ENCODE results near the gene MEIG1.

DNA sequence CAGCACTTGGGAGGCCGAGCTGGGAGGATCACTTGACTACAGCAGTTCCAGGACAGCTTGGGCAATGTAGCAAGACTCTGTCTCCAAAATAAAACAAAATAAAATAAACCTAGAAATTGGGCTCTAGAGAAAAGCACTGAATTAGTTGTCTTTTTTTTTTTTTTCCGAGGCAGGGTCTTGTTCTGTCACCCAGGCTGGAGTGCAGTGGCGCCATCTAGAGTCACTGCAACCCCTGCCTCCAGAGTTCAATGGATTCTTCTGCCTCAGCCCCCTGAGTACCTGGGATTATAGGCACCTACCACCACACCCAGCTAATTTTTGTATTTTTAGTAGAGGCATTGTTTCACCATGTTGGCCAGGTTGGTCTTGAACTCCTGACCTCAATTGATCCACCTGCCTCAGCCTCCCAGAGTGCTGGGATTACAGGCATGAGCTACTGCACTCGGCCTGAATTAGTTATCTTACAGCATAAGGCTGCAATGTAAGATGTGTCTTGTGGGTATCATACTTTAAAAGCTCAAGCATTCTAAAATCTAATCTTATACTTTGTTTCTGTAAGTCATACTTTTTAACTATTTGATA, 12.8 kb downstream of the MEIG1 start:
- TF ChIP-seq CTCF (conservative IDR thresholded peaks at IDR 0.05; ENCODE audit: low read length) (peak; percentile 72), EZH2phosphoT487 (IDR thresholded peaks at IDR 0.05; ENCODE audit: borderline replicate concordance) (no peak)
